ENCODE measurements around the gene PLA2G4F.
"Not testable (repeated sequence)": the region's sequence is repeated elsewhere in the genome, so short reads cannot be mapped to it uniquely, and the experiment has no call there.

The PLA2G4F gene

GRCh38 chr15:42100021-42100800, 56.2 kb downstream of the PLA2G4F start:
- no peak for DNase-seq (ENCODE audit: low spot score)

DNA sequence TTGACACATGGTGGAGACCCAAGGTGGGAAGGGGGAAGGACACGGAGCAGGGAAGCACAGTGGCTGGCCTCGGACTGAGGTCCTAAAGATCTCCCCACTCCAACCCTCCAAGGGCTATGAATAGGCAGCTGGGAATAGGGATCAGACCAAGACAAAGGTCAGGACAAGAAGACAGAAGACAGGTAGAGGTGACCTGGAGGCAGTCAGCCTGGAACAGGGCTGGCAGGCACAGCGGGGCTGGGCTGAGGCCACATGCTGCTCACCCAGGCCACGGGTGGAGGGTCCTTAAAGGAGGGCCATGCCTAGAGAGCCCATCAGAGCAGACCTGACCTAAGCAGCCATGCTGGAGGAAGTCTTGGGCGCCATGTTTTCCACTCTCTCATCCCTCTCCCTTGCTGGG, 59.4 kb downstream of the PLA2G4F start:
- no peak for DNase-seq (ENCODE audit: low spot score)

DNA sequence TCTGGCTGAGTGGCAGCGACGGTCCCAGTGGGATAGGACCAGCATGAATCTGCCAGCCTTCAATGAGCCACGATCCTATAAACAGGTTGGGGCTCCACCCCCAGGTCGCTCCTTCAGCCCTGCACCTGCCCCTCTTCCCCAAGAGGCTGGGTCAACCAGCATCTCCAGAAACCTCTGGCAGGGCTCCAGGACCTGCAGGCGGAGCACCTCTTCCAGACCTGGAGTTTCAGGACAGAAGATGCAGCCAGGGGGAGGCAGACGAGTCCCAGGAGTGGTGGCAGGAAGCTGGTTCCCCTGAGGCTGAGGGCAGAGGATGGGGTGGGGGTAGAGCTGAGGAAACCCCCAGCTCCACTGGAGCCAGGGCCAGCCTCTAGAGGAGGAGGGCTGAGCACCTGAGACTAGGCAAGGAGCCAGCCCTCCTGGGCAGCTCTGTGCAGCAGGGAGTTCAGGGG, 61.9 kb downstream of the PLA2G4F start, which contains the start of gene PLA2G4D:
Gene PLA2G4D (minus strand): TSS at position 51 of the 452 bp plus-strand sequence. CDS start 103 bp downstream, outside the sequence.
- DNase-seq (ENCODE audit: low spot score) = no peak

DNA sequence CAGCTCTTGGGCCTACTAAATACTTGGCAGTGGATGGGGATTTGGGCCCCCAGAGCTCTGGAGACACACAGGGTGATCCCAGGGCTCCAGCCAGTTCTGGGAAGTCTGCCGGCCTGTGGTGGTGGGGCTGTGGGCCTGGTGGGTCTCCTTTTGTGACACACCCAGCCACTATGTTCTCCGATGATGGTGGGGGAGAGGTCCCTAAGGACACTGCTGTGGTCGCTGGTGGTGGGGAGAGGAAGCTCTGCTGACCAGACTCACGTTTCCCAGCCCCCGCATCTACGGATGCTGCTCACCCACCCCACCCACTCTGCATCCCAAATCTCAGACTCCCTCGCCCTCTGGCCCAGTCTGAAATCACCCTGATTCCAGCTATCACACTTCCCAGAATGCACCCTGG, 62.5 kb downstream of the PLA2G4F start:
- no peak for DNase-seq (ENCODE audit: low spot score)

DNA sequence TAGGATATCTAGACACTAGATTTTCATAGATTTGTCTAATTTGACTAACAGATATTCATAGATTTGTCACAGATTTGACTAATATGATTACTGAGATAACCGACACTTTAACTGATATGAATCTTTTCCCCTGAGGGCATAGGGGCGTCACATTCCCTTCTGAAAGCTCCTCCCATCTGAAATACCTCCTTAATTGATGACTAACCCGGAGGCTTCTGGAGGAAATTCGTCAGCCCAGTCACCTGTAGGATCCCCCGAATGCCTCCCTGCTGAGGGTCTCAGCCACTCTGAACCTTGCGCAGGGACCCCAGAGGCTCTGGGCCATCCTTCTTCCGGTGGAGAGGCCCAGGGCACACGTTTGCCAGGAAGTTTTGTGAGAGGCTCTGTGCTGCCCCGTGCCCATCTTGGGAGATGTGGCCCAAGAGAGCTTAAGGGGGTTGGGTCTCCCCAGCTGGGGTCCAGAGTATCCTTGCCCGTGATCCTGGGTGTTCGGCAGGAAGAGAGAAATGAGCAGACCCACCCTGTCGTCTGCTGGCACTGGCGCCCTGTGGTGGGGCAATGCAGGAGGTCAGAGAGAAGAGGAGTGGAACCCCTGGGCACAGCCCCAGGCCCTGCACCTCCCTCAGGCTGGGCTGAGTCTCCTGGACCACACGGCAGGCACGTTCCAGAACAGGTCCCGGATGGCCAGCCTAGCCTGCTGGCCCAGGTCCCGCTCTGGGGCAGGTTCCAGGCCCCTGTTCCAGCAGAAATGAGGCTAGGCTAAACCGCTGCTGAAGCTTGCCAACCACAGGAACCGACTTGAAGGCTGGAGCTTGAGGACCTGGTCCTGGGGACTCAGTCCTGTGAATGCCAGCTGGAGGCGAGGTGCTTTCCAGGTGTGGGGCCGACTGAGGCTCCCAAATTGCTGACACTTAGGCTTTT, 63.8 kb downstream of the PLA2G4F start:
- DNase-seq (ENCODE audit: low spot score) = no peak

DNA sequence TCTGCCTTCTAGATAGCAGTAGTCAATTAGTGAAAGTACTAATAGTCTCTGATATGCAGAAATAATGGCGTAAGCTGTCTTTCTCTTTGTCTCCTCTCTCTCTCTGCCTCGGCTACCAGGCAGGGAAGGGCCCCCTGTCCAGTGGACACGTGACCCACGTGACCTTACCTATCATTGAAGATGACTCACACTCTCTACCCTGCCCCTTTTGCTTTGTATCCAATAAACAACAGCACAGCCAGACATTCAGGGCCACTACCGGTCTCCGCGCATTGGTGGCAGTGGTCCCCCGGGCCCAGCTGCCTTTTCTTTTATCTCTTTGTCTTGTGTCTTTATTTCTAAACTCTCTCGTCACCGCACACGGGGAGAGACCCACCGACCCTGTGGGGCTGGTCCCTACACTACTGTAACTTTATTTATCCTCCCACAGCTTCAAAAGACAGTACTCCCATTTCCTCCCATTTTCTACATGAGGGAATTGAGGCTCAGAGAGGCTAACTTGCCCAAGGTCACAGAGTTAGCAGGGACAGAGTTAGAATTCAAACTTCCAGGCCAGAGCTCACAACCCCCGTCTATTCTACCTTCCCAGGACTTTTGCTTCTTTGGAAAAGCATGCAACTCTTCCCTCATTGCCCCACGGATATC, 64.6 kb downstream of the PLA2G4F start:
- DNase-seq (ENCODE audit: low spot score) = not testable (repeated sequence)

GRCh38 chr15:42090781-42091180, 65.7 kb downstream of the PLA2G4F start:
- no peak for DNase-seq (ENCODE audit: low spot score)

DNA sequence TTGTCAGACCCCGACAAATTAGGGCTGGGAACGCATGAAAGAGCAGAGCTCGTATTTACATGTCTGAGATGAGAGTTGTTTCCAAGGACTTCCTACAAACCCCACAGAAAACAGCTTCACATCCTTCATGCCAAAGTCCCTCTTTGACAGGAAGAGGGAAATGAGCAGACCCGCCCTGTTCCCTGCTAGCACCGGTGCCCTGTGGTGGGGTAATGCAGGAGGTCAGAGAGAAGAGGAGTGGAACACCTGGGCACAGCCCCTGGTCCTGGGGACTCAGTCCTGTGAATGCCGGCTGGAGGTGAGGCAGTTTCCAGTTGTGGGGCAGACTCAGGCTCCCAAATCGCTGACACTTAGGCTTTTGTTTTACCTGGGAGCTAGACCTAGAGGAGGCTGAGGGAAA, 66.1 kb downstream of the PLA2G4F start:
- DNase-seq (ENCODE audit: low spot score) = no peak

DNA sequence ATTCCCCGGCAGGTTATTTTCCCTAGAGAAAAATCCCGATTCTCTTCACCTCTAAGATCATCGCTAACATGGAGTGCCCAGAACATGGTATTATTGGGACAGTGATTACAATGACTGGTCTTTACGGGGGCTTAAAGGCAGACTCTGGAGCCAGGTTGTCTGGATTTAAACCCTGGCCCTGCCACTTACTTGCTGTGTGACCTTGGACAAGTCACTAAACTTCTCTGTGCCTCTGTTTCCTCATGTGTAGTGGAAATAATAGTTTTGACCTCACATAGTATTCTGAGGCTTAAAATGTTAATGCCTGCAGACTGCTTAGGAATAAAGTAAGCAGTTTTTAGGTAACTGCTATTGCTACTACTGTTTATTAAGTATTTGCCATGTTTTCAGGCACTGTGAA, 66.5 kb downstream of the PLA2G4F start:
- no peak for DNase-seq (ENCODE audit: low spot score)

All from CD4-positive, alpha-beta T cell treated with Interleukin-15 for 4 hours (primary cell).